ENCODE data around the gene TGFBR3.

- TF ChIP-seq CTCF (IDR thresholded peaks at IDR 0.05; ENCODE audit: borderline replicate concordance, extremely low read depth, low read length, poor library complexity, severe bottlenecking) (no peak), EZH2 (IDR thresholded peaks at IDR 0.05; ENCODE audit: borderline replicate concordance, low read depth, low read length, severe bottlenecking) (no peak)
Measured at GRCh38 chr1:91844862-91845528, 41.0 kb downstream of the TGFBR3 start.

Measured in DND-41 (cell line).